Activated CD8-positive, alpha-beta T cell treated with anti-CD3 and anti-CD28 coated beads for 36 hours (primary cell): Measurements from ENCODE around the gene PSME3. TPM values are rescaled to one million over a fixed set of nuclear protein-coding genes. Genes with fewer than 3 reads are reported as not detected.
"Not testable (repeated sequence)": the region's sequence is repeated elsewhere in the genome, so short reads cannot be mapped to it uniquely, and the experiment has no call there.

ENCODE experiments used
- ATAC-seq: fragments of 200-7000 bp; cut with Tn5 transposase; one replicate; pipeline ENCODE4 v1.10.0; 2021; ENCODE audit warnings: mild to moderate bottlenecking, moderate library complexity
- CTCF ChIA-PET: fragments of 350-600 bp; sonication (Branson Sonifier 250); formaldehyde crosslinking; loops from one replicate; lab custom pipeline; 2021; ENCODE audit warnings: antibody characterized with exemption; lab: Charles Lee
- POLR2A ChIA-PET: fragments of 350-600 bp; sonication (Branson Sonifier 250); formaldehyde crosslinking; loops from one replicate; lab custom pipeline; 2021; ENCODE audit warnings: antibody characterized with exemption; lab: Charles Lee
- DNase-seq: peaks from one replicate; pipeline ENCODE4 v3.0.0-alpha.2; 2020
- H3K27ac Mint-ChIP-seq: one replicate; pipeline ENCODE4 v1.8.0; 2021; ENCODE audit warnings: mild to moderate bottlenecking, mixed read lengths
- H3K27me3 Mint-ChIP-seq: one replicate; pipeline ENCODE4 v1.8.0; 2021; ENCODE audit warnings: mixed read lengths
- H3K36me3 Mint-ChIP-seq: one replicate; pipeline ENCODE4 v1.8.0; 2021; ENCODE audit warnings: low read depth, mixed read lengths
- H3K4me1 Mint-ChIP-seq: one replicate; pipeline ENCODE4 v1.8.0; 2021; ENCODE audit warnings: low read depth, mixed read lengths
- H3K4me3 Mint-ChIP-seq: one replicate; pipeline ENCODE4 v1.8.0; 2021; ENCODE audit warnings: mild to moderate bottlenecking, moderate library complexity, mixed read lengths
- H3K9me3 Mint-ChIP-seq: one replicate; pipeline ENCODE4 v1.8.0; 2021; ENCODE audit warnings: mixed read lengths
- intact Hi-C: fragments of 100-400 bp; cut with micrococcal nuclease; formaldehyde crosslinking; loops from one replicate; pipeline ENCODE4 v1.10.0; 2022
- total RNA-seq, 2 experiments: library from RNA; stranded (reverse); gene quantifications; one replicate each; pipeline ENCODE4 v1.2.3, GENCODE V29; 2021
- TF ChIP-seq, protein P1 (sequence below): fragments of 200-600 bp; IDR thresholded peaks from one replicate; pipeline ENCODE4 v1.8.0; 2022; ENCODE audit warnings: antibody characterized with exemption, mild to moderate bottlenecking

Gene PSME3
- total RNA-seq, 2 experiments from 2014 or later = 124 to 132 TPM

DNA sequence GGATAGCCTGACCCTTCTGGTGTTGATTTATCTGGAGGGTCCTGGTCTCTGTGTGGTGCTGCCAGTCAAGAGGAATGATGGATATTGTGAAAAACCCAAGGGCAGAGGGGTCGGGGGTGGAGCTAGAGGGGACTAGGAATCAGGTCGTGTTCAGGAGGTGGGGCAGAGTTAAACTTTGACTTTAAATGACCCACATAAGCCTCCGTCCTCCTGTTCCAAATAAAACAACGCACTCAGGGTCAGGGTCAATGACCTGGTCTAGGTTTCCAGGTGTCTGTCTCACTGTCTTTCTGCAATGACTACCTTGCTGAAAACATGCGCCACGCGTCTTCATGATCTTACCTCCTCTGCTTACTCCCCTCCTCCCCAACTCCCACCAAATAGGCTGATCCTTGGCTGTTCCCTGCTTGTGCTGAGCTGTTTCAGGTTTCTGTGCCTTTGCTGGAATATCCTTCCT, 32.5 kb downstream of the PSME3 start:
- ATAC-seq (no peak), DNase-seq (no peak)
- Mint-ChIP-seq H3K4me1 (no peaks in the 10 kb centered on the region), H3K27ac (no peak overlapping the region), H3K27me3 (peaks cover 2% of the 10 kb centered on the region), H3K36me3 (no peaks in the 10 kb centered on the region), H3K9me3 (peaks cover 2% of the 10 kb centered on the region), H3K4me3 (no peak overlapping the region)
- ChIA-PET CTCF (no interaction called here), POLR2A (no interaction called here)
- intact Hi-C loops = no loop called here
- TF ChIP-seq, protein P1, sequence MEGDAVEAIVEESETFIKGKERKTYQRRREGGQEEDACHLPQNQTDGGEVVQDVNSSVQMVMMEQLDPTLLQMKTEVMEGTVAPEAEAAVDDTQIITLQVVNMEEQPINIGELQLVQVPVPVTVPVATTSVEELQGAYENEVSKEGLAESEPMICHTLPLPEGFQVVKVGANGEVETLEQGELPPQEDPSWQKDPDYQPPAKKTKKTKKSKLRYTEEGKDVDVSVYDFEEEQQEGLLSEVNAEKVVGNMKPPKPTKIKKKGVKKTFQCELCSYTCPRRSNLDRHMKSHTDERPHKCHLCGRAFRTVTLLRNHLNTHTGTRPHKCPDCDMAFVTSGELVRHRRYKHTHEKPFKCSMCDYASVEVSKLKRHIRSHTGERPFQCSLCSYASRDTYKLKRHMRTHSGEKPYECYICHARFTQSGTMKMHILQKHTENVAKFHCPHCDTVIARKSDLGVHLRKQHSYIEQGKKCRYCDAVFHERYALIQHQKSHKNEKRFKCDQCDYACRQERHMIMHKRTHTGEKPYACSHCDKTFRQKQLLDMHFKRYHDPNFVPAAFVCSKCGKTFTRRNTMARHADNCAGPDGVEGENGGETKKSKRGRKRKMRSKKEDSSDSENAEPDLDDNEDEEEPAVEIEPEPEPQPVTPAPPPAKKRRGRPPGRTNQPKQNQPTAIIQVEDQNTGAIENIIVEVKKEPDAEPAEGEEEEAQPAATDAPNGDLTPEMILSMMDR = no peak

- no peaks in the 10 kb centered on the region for H3K4me1 Mint-ChIP-seq
- no peaks in the 10 kb centered on the region for H3K36me3 Mint-ChIP-seq
- peaks cover 2% of the 10 kb centered on the region for H3K9me3 Mint-ChIP-seq
- peaks cover 2% of the 10 kb centered on the region for H3K27me3 Mint-ChIP-seq
- ChIA-PET POLR2A (no interaction called here), CTCF (no interaction called here)
- TF ChIP-seq, protein P1 = no peak
- DNase-seq (no peak), ATAC-seq (no peak)
- H3K4me3 Mint-ChIP-seq = no peak overlapping the region
- intact Hi-C loops = no loop called here
- no peak overlapping the region for H3K27ac Mint-ChIP-seq
Observed at GRCh38 chr17:42866216-42866615, 33.0 kb downstream of the PSME3 start.

DNA sequence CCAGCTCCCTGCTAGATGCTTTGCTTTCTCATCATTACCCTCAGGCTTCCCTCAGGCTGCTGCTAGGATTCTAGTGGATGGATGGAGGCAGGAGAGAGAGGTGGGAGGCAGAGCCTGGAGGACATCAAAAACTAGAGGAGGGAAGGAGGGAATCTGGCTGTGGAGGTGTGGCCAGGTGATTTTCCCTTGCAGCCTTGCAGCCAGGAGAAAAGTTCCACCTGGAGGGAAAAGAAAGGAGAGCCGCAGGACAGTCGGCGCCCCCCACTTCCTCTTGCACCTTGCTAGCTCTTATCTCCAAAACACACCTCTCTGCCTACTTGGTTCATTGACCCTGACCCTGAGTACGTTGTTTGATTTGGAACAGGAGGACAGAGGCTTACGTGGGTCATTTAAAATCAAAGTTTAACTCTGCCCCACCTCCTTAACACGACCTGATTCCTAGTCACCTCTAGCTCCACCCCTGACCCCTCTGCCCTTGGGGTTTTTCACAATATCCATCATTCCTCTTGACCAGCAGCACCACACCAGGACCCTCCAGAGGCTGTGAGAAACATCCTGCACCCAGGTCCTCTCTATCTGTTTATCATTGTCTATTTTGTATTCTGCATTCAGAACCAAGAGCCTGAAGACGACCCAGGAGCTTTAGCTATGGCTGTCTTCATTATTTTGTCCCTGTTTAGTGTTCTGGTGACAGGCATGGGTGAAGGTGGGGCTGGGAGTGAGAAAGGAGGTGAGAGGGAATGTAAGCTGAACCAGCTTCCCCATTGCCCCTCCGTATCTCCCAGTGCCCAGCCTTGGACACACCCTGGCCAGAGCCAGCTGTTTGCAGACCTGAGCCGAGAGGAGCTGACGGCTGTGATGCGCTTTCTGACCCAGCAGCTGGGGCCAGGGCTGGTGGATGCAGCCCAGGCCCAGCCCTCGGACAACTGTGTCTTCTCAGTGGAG, 33.7 kb downstream of the PSME3 start:
- Mint-ChIP-seq H3K27ac (no peak overlapping the region), H3K36me3 (no peaks in the 10 kb centered on the region), H3K27me3 (peaks cover 4% of the 10 kb centered on the region), H3K4me1 (no peaks in the 10 kb centered on the region), H3K4me3 (no peak overlapping the region), H3K9me3 (peaks cover 2% of the 10 kb centered on the region)
- DNase-seq (no peak), ATAC-seq (no peak)
- ChIA-PET POLR2A (no interaction called here), CTCF (no interaction called here)
- intact Hi-C loops = no loop called here
- TF ChIP-seq, protein P1 = no peak

- H3K4me3 Mint-ChIP-seq, intact Hi-C loops, ATAC-seq, H3K27ac Mint-ChIP-seq, H3K36me3 Mint-ChIP-seq, CTCF ChIA-PET, POLR2A ChIA-PET, DNase-seq, H3K9me3 Mint-ChIP-seq, H3K27me3 Mint-ChIP-seq, H3K4me1 Mint-ChIP-seq: not testable (repeated sequence)
Observed at GRCh38 chr17:42867694-42868261, 34.6 kb downstream of the PSME3 start.

DNA sequence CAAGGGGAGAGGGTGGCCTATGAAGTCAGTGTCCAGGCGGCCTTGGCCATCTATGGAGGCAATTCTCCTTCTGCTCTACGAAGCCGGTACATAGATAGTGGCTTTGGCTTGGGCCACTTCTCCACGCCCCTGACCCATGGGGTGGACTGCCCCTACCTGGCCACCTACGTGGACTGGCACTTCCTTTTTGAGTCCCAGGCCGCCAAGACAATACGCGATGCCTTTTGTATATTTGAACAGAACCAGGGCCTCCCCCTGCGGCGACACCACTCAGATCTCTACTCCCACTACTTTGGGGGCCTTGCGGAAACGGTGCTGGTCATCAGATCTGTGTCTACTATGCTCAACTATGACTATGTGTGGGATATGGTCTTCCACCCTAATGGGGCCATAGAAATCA, 35.1 kb downstream of the PSME3 start:
- TF ChIP-seq, protein P1 = no peak
- ChIA-PET CTCF (no interaction called here), POLR2A (no interaction called here)
- peaks cover 6% of the 10 kb centered on the region for H3K27me3 Mint-ChIP-seq
- ATAC-seq (no peak), DNase-seq (no peak)
- H3K9me3 Mint-ChIP-seq = peaks cover 2% of the 10 kb centered on the region
- no peaks in the 10 kb centered on the region for H3K4me1 Mint-ChIP-seq
- no peak overlapping the region for H3K4me3 Mint-ChIP-seq
- H3K27ac Mint-ChIP-seq = no peak overlapping the region
- no peaks in the 10 kb centered on the region for H3K36me3 Mint-ChIP-seq
- intact Hi-C loops = no loop called here
